Measurements from ENCODE around the gene MRPL52. TPM values are rescaled to one million over a fixed set of nuclear protein-coding genes. Genes with fewer than 3 reads are reported as not detected.
"Not testable (repeated sequence)": the region's sequence is repeated elsewhere in the genome, so short reads cannot be mapped to it uniquely, and the experiment has no call there.

Gene MRPL52
- total and polyA plus RNA-seq, 8 donors = 29.1 to 85.0 (median 45.8) TPM

DNA sequence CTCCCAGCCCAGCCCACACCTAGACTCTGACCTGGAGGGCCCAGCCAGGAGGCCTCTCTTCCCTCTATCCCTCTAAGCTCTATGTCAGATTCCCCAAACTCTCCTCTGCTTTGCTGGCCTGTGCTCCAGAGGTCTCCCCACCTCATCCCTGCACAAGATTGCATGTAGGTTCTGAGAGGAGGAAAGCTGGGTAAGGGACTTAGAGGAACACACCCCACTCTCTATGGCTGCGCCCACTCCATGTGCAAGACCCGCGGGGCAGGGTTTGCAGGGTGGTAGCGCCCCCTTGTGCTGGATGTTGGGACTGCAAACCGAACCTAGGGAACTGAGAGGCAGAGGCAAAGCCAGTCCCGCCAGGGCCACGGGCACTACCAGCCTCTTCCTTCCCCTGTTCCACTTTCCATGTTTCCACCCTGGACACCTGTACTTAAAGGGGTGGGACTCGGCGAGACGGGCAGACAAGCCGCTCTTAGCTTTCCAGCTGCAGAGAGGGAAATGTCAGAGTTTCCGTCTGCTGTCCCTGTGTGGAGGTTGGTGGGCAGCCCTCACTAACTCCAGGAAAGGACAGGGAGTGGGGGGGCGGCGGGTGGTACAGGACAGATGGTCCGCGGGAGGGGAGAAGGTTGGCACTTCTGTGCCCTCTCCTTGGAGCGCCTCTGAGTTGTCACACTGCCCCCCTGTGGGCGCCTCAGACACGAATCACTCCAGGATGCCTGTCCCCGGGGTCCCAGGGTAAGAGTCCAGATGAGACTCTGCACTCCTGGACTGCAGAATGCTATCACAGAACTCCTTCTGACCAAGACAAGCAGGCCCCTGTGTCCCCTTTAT, 23.5 kb downstream of the MRPL52 start:
- Histone ChIP-seq H3K27ac (peak overlapping the region; percentile 53 to 85 (median 69)), H3K4me1 (peaks cover 12 to 14% (median 14%) of the 10 kb centered on the region in 3 donors), H3K4me3 (peak overlapping the region in 3 of 4 donors; percentile 9 to 50 (median 37)), H3K9me3 (no peaks in the 10 kb centered on the region), H3K36me3 (no peaks in the 10 kb centered on the region), H3K27me3 (no peaks in the 10 kb centered on the region)
- DNase-seq (peak; percentile 79 to 99 (median 92)), ATAC-seq (peak; percentile 74 to 90 (median 86)), FAIRE-seq (no peak)
- intact Hi-C loops (cut with DNase I) = loop anchor here in 2 of 3 donors (10.0 kb wide), 2 partner anchors 198 to 298 kb away; no protein-coding TSS in a partner anchor
- TF ChIP-seq, protein P1, sequence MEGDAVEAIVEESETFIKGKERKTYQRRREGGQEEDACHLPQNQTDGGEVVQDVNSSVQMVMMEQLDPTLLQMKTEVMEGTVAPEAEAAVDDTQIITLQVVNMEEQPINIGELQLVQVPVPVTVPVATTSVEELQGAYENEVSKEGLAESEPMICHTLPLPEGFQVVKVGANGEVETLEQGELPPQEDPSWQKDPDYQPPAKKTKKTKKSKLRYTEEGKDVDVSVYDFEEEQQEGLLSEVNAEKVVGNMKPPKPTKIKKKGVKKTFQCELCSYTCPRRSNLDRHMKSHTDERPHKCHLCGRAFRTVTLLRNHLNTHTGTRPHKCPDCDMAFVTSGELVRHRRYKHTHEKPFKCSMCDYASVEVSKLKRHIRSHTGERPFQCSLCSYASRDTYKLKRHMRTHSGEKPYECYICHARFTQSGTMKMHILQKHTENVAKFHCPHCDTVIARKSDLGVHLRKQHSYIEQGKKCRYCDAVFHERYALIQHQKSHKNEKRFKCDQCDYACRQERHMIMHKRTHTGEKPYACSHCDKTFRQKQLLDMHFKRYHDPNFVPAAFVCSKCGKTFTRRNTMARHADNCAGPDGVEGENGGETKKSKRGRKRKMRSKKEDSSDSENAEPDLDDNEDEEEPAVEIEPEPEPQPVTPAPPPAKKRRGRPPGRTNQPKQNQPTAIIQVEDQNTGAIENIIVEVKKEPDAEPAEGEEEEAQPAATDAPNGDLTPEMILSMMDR (IDR thresholded peaks at IDR 0.05) = peak; percentile 90 to 96 (median 91)
- WGBS, 2 donors = 1% methylated on average over 19 to 20 of the region's 20 CpGs

DNA sequence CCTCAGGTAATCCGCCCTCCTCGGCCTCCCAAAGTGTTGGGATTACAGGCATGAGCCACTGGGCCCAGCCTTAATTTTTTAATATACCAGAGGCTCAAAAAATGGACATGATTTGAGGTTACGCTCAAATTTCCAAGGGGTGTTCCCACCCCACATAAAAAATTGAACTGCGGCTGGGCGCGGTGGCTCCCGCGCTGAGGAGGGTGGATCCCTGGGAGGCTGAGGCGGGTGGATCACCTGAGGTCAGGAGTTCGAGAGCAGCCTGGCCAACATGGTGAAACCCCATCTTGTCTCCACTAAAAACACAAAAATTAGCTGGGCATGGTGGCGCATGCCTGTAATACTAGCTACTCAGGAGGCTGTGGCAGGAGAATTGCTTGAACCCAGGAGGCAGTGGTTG, 24.6 kb downstream of the MRPL52 start:
- WGBS, 2 donors = 94 to 96% methylated on average over 11 of the region's 11 CpGs
- not testable (repeated sequence) for H3K9me3 ChIP-seq, ATAC-seq, H3K27ac ChIP-seq, FAIRE-seq, H3K36me3 ChIP-seq, H3K27me3 ChIP-seq, H3K4me3 ChIP-seq, DNase-seq
- intact Hi-C loops (cut with DNase I) = loop anchor here in 2 of 3 donors (10.0 kb wide), 2 partner anchors 199 to 299 kb away; no protein-coding TSS in a partner anchor
- peaks cover 12 to 14% (median 14%) of the 10 kb centered on the region in 3 donors for H3K4me1 ChIP-seq

DNA sequence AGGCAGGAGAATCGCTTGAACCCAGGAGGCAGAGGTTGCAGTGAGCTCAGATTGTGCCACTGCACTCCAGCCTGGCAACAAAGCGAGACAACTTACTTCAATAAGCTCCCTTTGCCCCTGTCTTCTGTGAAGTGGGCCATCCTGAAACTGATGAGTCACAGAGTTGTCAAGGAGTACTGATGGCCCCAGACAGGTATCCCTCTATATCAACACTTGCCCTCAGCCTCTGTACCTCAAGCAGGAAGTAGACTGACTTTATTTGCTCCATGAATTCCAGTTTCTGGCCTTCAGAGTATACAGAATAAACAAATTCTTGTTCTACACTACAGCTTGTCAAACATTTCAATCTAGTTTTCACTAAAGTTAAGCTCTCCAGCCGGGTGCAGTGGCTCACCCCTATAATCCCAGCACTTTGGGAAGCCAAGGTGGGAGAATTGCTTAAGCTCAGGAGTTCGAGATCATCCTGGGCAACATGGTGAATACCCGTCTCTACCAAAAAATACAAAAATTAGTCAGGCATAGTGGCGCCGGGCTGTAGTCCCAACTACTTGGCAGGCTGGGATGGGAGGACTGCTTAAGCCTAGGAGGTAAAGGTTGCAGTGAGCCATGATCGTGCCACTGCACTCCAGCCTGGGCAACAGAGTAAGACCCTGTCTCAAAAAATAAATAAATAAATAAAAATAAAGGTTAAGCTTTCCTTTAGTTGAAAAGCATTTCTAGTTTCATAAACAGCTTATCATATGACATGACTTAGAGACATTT, 25.5 kb downstream of the MRPL52 start:
- no peak for ATAC-seq
- H3K27me3 ChIP-seq = no peaks in the 10 kb centered on the region
- WGBS, 2 donors = 80 to 90% methylated on average over 8 of the region's 8 CpGs
- FAIRE-seq = no peak
- no peak overlapping the region for H3K4me3 ChIP-seq
- no peaks in the 10 kb centered on the region for H3K36me3 ChIP-seq
- peaks cover 12 to 14% (median 14%) of the 10 kb centered on the region in 3 donors for H3K4me1 ChIP-seq
- intact Hi-C loops (cut with DNase I) = loop anchor here in 2 of 3 donors (5.0 to 10.0 kb wide), 3 partner anchors 33 to 300 kb away; no protein-coding TSS in a partner anchor
- H3K9me3 ChIP-seq = no peaks in the 10 kb centered on the region
- TF ChIP-seq, protein P1 (IDR thresholded peaks at IDR 0.05) = no peak
- no peak for DNase-seq
- H3K27ac ChIP-seq = no peak overlapping the region

DNA sequence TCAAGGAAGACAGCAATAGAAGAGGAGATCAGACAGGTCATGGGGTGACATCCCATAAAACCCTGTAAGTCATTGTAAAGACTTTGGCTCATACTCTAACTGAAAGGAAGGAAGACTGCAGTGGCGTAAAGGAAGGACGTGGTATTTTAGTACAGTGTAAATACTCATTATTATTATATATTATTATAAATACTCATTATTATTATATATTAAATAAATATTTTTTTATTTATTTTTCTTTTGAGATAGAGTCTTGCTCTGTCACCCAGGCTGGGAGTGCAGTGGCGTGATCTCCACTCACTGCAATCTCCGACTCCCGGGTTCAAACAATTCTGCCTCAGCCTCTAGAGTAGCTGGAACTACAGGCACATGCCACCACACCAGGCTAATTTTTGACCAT, 26.7 kb downstream of the MRPL52 start:
- Histone ChIP-seq H3K9me3 (no peaks in the 10 kb centered on the region), H3K36me3 (no peaks in the 10 kb centered on the region), H3K27me3 (no peaks in the 10 kb centered on the region), H3K4me3 (no peak overlapping the region), H3K4me1 (peaks cover 3 to 9% (median 4%) of the 10 kb centered on the region in 3 donors), H3K27ac (no peak overlapping the region)
- ATAC-seq (no peak), DNase-seq (no peak), FAIRE-seq (no peak)
- 92 to 93% methylated on average over 5 of the region's 5 CpGs for WGBS, 2 donors
- intact Hi-C loops (cut with DNase I) = loop anchor here in 2 of 3 donors (5.0 to 10.0 kb wide), 3 partner anchors 34 to 302 kb away; no protein-coding TSS in a partner anchor
- TF ChIP-seq, protein P1 (IDR thresholded peaks at IDR 0.05) = no peak

DNA sequence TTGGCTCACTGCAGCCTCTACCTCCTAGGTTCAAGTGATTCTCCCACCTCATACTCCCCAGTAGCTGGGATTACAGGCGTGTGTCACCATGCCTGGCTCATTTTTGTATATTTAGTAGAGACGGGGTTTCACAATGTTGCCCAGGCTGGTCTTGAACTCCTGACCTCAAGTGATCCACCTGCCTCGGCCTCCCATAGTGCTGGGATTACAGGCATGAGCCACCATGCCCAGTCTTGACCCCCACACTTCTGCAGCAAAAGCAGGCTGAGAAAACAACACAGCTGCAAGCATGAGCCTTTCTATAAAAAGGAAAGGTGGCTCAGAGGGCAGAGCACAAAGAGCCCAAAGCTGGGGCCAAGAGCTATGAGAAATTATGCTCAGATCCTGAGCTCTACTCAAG, 30.7 kb downstream of the MRPL52 start:
- H3K27ac ChIP-seq; H3K4me1 ChIP-seq; H3K36me3 ChIP-seq; H3K27me3 ChIP-seq; ATAC-seq; DNase-seq; H3K9me3 ChIP-seq; H3K4me3 ChIP-seq; FAIRE-seq; intact Hi-C loops (cut with DNase I): not testable (repeated sequence)
- WGBS, 2 donors = 57 to 82% methylated on average over 3 of the region's 3 CpGs

Measured in pancreas (tissue), 10 donors.